K562 (cell line): ENCODE measurements around the gene FOXP4. TPM values are rescaled to one million over a fixed set of nuclear protein-coding genes. Genes with fewer than 3 reads are reported as not detected.
A peak's percentile ranks its signal among the peaks of the same experiment; 100 is the strongest.

Experiments used
- ATAC-seq: fragments of 200-7000 bp; cut with Tn5 transposase; 3 replicates; pipeline ENCODE4 v1.9.1; 2020; ENCODE audit warnings: moderate library complexity
- Bru-seq: library from RNA; stranded (reverse); fragments of 400-500 nt; gene quantifications from one replicate; lab custom pipeline; 2021; lab: Mats Ljungman, UMichigan
- BruChase-seq, 2 experiments: library from RNA; stranded (reverse); fragments of 400-500 nt; gene quantifications; one replicate each; lab custom pipeline; 2021; lab: Mats Ljungman, UMichigan
- BruUV-seq: library from RNA; stranded (reverse); fragments of 400-500 nt; replicated peaks from 2 replicates; lab custom pipeline; 2021; lab: Mats Ljungman, UMichigan
- CTCF ChIA-PET: fragments of 300-600 bp; formaldehyde crosslinking; extraction: SDS; loops from one replicate; lab custom pipeline; 2021; ENCODE audit warnings: low intra/inter-chr PET ratio; lab: Yijun Ruan, JAX
- POLR2A ChIA-PET: fragments of 300-600, 350-650 bp; sonication (Branson Sonifier 250); formaldehyde crosslinking; extraction: SDS; loops from one replicate; lab custom pipeline; 2021; ENCODE audit warnings: antibody characterized with exemption, inconsistent platforms; lab: Yijun Ruan, JAX
- DNase-seq, 4 experiments: peaks; one replicate each; pipeline versions ENCODE4 v3.0.0 to v3.0.0-alpha.2; 2011 to 2018; ENCODE audit warnings: low spot score in 3 of 4, mixed read lengths in 3 of 4; ENCODE audit errors: extremely low read depth in 1 of 4
- FAIRE-seq: peaks from 2 replicates; lab custom pipeline; 2011; peaks lifted over from hg19 to GRCh38; lab: Jason Lieb, UNC
- H2AFZ ChIP-seq: 2 replicates; pipeline ENCODE4 v1.6.0; 2011; ENCODE audit warnings: low read depth, low read length, control low read depth, inconsistent platforms
- H3K27ac ChIP-seq: fragments of 200-600 bp; 3 replicates; pipeline ENCODE4 v1.8.0; 2011; ENCODE audit warnings: low read depth, mild to moderate bottlenecking, control low read depth, inconsistent platforms, low read length, moderate library complexity, mixed read lengths; ENCODE audit errors: extremely low read depth
- H3K27me3 ChIP-seq, 2 experiments: fragments of 300-600 bp in 1 of 2; 2 replicates in 1 of 2; 3 replicates in 1 of 2; pipeline versions ENCODE4 v1.6.0 to v1.8.0; 2011; ENCODE audit warnings: inconsistent platforms in 2 of 2, low read length in 2 of 2, mild to moderate bottlenecking in 1 of 2, mixed read lengths in 1 of 2, moderate library complexity in 1 of 2; ENCODE audit not compliant: control insufficient read depth in 2 of 2, insufficient read depth in 2 of 2
- H3K36me3 ChIP-seq: fragments of 300-600 bp; 3 replicates; pipeline ENCODE4 v1.8.0; 2011; ENCODE audit warnings: mild to moderate bottlenecking, low read length, inconsistent platforms; ENCODE audit not compliant: control insufficient read depth, insufficient read depth
- H3K4me1 ChIP-seq, 2 experiments: fragments of 200-600 bp in 1 of 2; replicated peaks in 1 of 2; 2 replicates in 1 of 2; 3 replicates in 1 of 2; pipeline versions ENCODE4 v1.5.1 to v1.8.0; 2011; ENCODE audit warnings: inconsistent platforms in 2 of 2, low read length in 2 of 2, mild to moderate bottlenecking in 1 of 2, mixed read lengths in 1 of 2, moderate library complexity in 1 of 2; ENCODE audit not compliant: control insufficient read depth in 2 of 2, insufficient read depth in 2 of 2
- H3K4me2 ChIP-seq: 2 replicates; pipeline ENCODE4 v1.6.1; 2011; ENCODE audit warnings: low read length, control low read depth, inconsistent platforms, mixed read lengths; ENCODE audit not compliant: insufficient read depth
- H3K4me3 ChIP-seq: fragments of 200-600 bp; sonication (generic), shearing (Covaris generic); 2 replicates; pipeline ENCODE4 v1.5.1; 2016; ENCODE audit warnings: control low read depth, inconsistent platforms
- H3K79me2 ChIP-seq: fragments of 200-600 bp; 3 replicates; pipeline ENCODE4 v1.8.0; 2011; ENCODE audit warnings: low read length, inconsistent platforms; ENCODE audit not compliant: control insufficient read depth, insufficient read depth
- H3K9ac ChIP-seq, 2 experiments: 2 replicates each; pipeline versions ENCODE4 v1.6.0 to v1.6.1; 2011; ENCODE audit warnings: low read depth in 2 of 2, low read length in 2 of 2, control low read depth in 1 of 2, inconsistent platforms in 1 of 2, mild to moderate bottlenecking in 1 of 2, mixed read lengths in 1 of 2; ENCODE audit not compliant: insufficient read depth in 1 of 2
- H3K9me1 ChIP-seq: one replicate; pipeline ENCODE4 v1.6.0; 2011; ENCODE audit warnings: inconsistent platforms, mild to moderate bottlenecking, low read length, moderate library complexity; ENCODE audit not compliant: control insufficient read depth, insufficient read depth
- H3K9me3 ChIP-seq: replicated peaks from 2 replicates; pipeline ENCODE4 v1.5.1; 2011; ENCODE audit warnings: low read depth, low read length, inconsistent platforms; ENCODE audit not compliant: control insufficient read depth, insufficient read depth
- H4K20me1 ChIP-seq: replicated peaks from 2 replicates; pipeline ENCODE4 v1.6.1; 2011; ENCODE audit warnings: low read length, inconsistent platforms, mixed read lengths; ENCODE audit not compliant: control insufficient read depth, insufficient read depth
- ATF7 ChIP-seq: fragments of 450-650 bp; IDR thresholded peaks from 2 replicates; pipeline ENCODE4 v1.7.1; 2014; ENCODE audit warnings: mild to moderate bottlenecking, moderate library complexity
- CBX5 ChIP-seq: IDR thresholded peaks from 2 replicates; pipeline ENCODE4 v1.6.1; 2014; ENCODE audit warnings: low read depth, borderline replicate concordance
- FOXP4 ChIP-seq: sonication (generic); formaldehyde crosslinking; IDR thresholded peaks from 2 replicates; pipeline ENCODE4 v1.8.0; 2022; ENCODE audit warnings: mild to moderate bottlenecking, missing genetic modification reagents, borderline replicate concordance
- NR4A1 ChIP-seq, 2 experiments: fragments of 250-450 bp in 1 of 2; fragments of 450-650 bp in 1 of 2; sonication (Bioruptor Pico) in 1 of 2; IDR thresholded peaks; 2 replicates each; pipeline versions ENCODE4 v1.4.0 to v1.6.1; 2016 to 2020; ENCODE audit warnings: mild to moderate bottlenecking in 2 of 2, missing compliant biosample characterization in 1 of 2, missing genetic modification characterization in 1 of 2, moderate library complexity in 1 of 2
- SNRNP70 ChIP-seq: fragments of 200-400 bp; formaldehyde crosslinking; optimal IDR thresholded peaks from 2 replicates; pipeline ENCODE3; 2017; ENCODE audit warnings: low read depth, low read length
- TBL1XR1 ChIP-seq, 2 experiments: IDR thresholded peaks; 2 replicates each; pipeline ENCODE4 v1.6.1; 2012; ENCODE audit warnings: improper control_type of control experiment in 2 of 2, low read length in 2 of 2, mild to moderate bottlenecking in 1 of 2
- ZFP1 ChIP-seq: fragments of 450-650 bp; formaldehyde crosslinking; IDR thresholded peaks from 2 replicates; pipeline ENCODE4 v1.4.0; 2020; ENCODE audit warnings: mild to moderate bottlenecking, mixed read lengths
- WGBS: fragments of 100-300 bp; shearing (Covaris generic); methylation state at CpG from one replicate; pipeline ENCODE4 v1.1.6; 2016; ENCODE audit warnings: low coverage, mixed read lengths; ENCODE audit not compliant: insufficient coverage; ENCODE audit errors: missing lambda C conversion rate; 5-methylcytosine and 5-hydroxymethylcytosine counted together
- in situ Hi-C: fragments of 300-500 bp; cut with MboI; formaldehyde crosslinking; loops from 4 replicates; pipeline ENCODE4 v1.15.0; 2018; ENCODE audit warnings: inconsistent platforms, mixed read lengths
- intact Hi-C: fragments of 100-400 bp; cut with micrococcal nuclease; formaldehyde crosslinking; loops from 2 replicates; pipeline ENCODE4 v1.14.2; 2022
- long read RNA-seq, 3 experiments: library from polyadenylated mRNA in 2 of 3; library from RNA in 1 of 3; unstranded in 2 of 3; stranded (forward) in 1 of 3; transcript quantifications; one replicate each; pipeline ENCODE4 v2.0.0, GENCODE V29; 2019 to 2022
- polyA minus RNA-seq, 3 experiments: library from RNA; depleted of rRNA, polyadenylated mRNA; stranded (reverse); fragments of >200 nt; gene quantifications; 2 replicates each; pipeline ENCODE4 v1.2.3, GENCODE V29; 2011
- polyA plus RNA-seq, 8 experiments: library from polyadenylated mRNA; depleted of rRNA in 4 of 8; stranded (reverse) in 5 of 8; unstranded in 3 of 8; fragments of >200 nt; fragmentation: Nextera tagmentation in 2 of 8; fragmentation: Illumina TruSeq in 1 of 8; extraction: Ambion mirVana in 2 of 8; extraction: Trizol in 1 of 8; gene quantifications; 2 replicates each; pipeline versions ENCODE4 v1.2.1 to v1.2.3, GENCODE V29; 2011 to 2014; ENCODE audit warnings: inconsistent platforms in 1 of 8, missing spikeins in 1 of 8
- total RNA-seq, 7 experiments: library from RNA; depleted of rRNA in 6 of 7; stranded (reverse); fragments of >200 nt in 6 of 7; fragmentation: Illumina TruSeq in 2 of 7; extraction: Trizol in 2 of 7; gene quantifications; 2 replicates each; pipeline versions ENCODE4 v1.2.1 to v1.2.3, GENCODE V29; 2011 to 2021; ENCODE audit warnings: low replicate concordance in 1 of 7
- TF ChIP-seq, protein P1 (sequence below), 2 experiments: fragments of 200-800 bp in 1 of 2; sonication (Bioruptor generic) in 1 of 2; sonication (generic) in 1 of 2; formaldehyde crosslinking in 1 of 2; IDR thresholded peaks in 1 of 2; conservative IDR thresholded peaks in 1 of 2; 2 replicates each; pipeline versions ENCODE4 v1.5.0 to v1.6.1; 2016 to 2020; ENCODE audit warnings: missing compliant biosample characterization in 1 of 2, missing genetic modification characterization in 1 of 2, missing genetic modification reagents in 1 of 2

FOXP4 gene, protein sequence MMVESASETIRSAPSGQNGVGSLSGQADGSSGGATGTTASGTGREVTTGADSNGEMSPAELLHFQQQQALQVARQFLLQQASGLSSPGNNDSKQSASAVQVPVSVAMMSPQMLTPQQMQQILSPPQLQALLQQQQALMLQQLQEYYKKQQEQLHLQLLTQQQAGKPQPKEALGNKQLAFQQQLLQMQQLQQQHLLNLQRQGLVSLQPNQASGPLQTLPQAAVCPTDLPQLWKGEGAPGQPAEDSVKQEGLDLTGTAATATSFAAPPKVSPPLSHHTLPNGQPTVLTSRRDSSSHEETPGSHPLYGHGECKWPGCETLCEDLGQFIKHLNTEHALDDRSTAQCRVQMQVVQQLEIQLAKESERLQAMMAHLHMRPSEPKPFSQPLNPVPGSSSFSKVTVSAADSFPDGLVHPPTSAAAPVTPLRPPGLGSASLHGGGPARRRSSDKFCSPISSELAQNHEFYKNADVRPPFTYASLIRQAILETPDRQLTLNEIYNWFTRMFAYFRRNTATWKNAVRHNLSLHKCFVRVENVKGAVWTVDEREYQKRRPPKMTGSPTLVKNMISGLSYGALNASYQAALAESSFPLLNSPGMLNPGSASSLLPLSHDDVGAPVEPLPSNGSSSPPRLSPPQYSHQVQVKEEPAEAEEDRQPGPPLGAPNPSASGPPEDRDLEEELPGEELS
- total RNA-seq (2011; cell fraction: chromatin; rRNA removed; ENCODE audit: low replicate concordance): 5.5 and 10.3 TPM in 2 replicates
- 4.9 and 8.2 TPM in 2 replicates for total RNA-seq (2011; cell fraction: nucleolus; rRNA removed)
- total RNA-seq (2011; cell fraction: nucleoplasm; rRNA removed): 5.6 and 10.2 TPM in 2 replicates
- total RNA-seq (2014; rRNA removed) (3.4 and 5.9 TPM in 2 replicates), total RNA-seq (2014; rRNA removed; fragmentation: Illumina TruSeq; extraction: Trizol) (0.70 and 1.1 TPM in 2 replicates), total RNA-seq (2015; rRNA removed; fragmentation: Illumina TruSeq; extraction: Trizol) (2.3 TPM in 2 replicates), total RNA-seq (2021) (26.7 and 29.4 TPM in 2 replicates), polyA plus RNA-seq (2011; rRNA removed) (1.2 and 2.9 TPM in 2 replicates), polyA plus RNA-seq (2014; fragmentation: Illumina TruSeq; extraction: Trizol) (5.9 and 13.8 TPM in 2 replicates), polyA plus RNA-seq (2014; fragmentation: Nextera tagmentation; extraction: Ambion mirVana) (under 1 TPM; 0.11 TPM), polyA plus RNA-seq (2014; rRNA removed) (6.7 and 7.4 TPM in 2 replicates), polyA minus RNA-seq (2011; rRNA and poly(A)+ RNA removed) (0.87 and 1.4 TPM in 2 replicates), Bru-seq, nascent RNA (percentile 69 among the genes with signal in this experiment), BruChase-seq, experiment 1, labeled RNA remaining after a 2-hour chase (percentile 67 among the genes with signal in this experiment), BruChase-seq, experiment 2, labeled RNA remaining after a 6-hour chase (percentile 65 among the genes with signal in this experiment)
- 1.5 and 3.9 TPM in 2 replicates for polyA plus RNA-seq (2011; cell fraction: cytosol; rRNA removed)
- polyA plus RNA-seq (2011; cell fraction: nucleus; rRNA removed): 4.4 and 9.6 TPM in 2 replicates
- polyA plus RNA-seq (2012): 17.6 and 30.3 TPM in 2 replicates
- polyA minus RNA-seq (2011; cell fraction: cytosol; rRNA and poly(A)+ RNA removed): 7.2 and 14.0 TPM in 2 replicates
- polyA minus RNA-seq (2011; cell fraction: nucleus; rRNA and poly(A)+ RNA removed): 2.9 and 4.7 TPM in 2 replicates
- long read RNA-seq, experiment 1, partial matches to known transcripts: 5 of 21 reads
- long read RNA-seq, experiment 1, other reads (novel, unspliced or antisense): 16 of 21 reads
- long read RNA-seq, experiment 2, full-length matches to known transcripts: 8 of 38 reads
- long read RNA-seq, experiment 2, partial matches to known transcripts: 18 of 38 reads
- long read RNA-seq, experiment 2, other reads (novel, unspliced or antisense): 12 of 38 reads
- long read RNA-seq, experiment 3, partial matches to known transcripts: 0 of 1 reads
- long read RNA-seq, experiment 3, other reads (novel, unspliced or antisense): 1 of 1 reads

DNA sequence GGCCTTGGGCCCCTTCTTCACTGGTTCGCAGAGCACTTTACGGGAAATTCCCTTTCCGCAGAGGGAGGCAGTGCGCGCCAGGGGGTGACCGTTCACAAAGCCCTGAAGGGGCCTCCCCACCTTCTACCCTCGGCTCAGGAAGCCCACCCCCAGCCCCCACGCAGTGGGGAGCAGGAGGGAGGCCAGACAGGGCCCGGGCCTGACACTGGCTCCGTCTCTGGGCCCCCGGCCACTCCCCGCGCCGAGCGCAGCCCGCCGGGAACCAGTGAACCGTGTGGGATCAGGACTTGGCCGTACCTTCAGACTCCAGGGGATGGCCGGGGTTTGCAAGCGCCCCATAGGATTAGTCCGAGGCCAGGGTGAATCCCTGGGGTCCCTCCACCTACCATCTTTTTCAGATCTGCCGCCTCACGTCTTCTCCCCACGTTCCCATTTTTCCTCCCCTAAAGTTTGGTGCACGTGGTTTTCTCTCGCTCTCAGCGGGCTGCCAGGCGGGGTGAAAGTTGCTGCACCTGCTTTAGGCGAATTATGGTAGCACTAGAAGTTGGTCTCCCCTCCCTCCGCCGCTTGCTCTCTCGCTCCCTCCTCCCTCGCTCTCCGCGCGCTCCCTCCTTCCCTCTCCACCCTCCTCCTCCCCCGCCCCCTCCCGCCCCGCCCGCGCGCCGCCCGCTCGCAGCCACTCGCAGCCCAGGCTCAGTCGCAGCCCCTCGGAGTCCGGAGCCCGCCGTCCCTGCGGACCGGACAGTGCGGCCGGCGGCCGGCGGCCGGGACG is at the start of gene FOXP4:
Gene FOXP4, plus strand, starts transcription at position 679 of the 772 bp plus-strand sequence. CDS start 19,380 bp downstream, outside the sequence.
- peaks cover 8% of the 10 kb centered on the region; the same call in 1 of the 2 replicates for H4K20me1 ChIP-seq
- BruUV-seq: TSS peak; percentile 65
- ATAC-seq: peak; percentile 86
- H3K4me2 ChIP-seq: peak within 1 kb of the TSS; percentile 93
- peaks cover 28 to 36% of the 10 kb centered on the region in 2 experiments for H3K4me1 ChIP-seq
- H3K9ac ChIP-seq: peak within 1 kb of the TSS; percentile 83 to 97
- WGBS: under 1% methylated on average over 44 of the region's 61 CpGs
- H3K27me3 ChIP-seq: no peaks in the 10 kb centered on the region
- FAIRE-seq: peak; percentile 96
- no peaks in the 10 kb centered on the region for H3K9me1 ChIP-seq
- peak within 1 kb of the TSS; percentile 68 for H3K4me3 ChIP-seq
- in situ Hi-C loops: no loop called here
- H3K27ac ChIP-seq: peak within 1 kb of the TSS; percentile 77
- intact Hi-C loops: loop anchor here (1.0 to 2.0 kb wide), 2 partner anchors 32 to 47 kb away; no protein-coding TSS in a partner anchor
- H3K79me2 ChIP-seq: peaks cover 29% of the 10 kb centered on the region
- CTCF ChIA-PET: interaction anchor here (0.9 kb wide), 1 partner anchor 46 kb away, joined by 3 read pairs; no protein-coding TSS in a partner anchor
- H3K36me3 ChIP-seq: peaks cover 7% of the 10 kb centered on the region; the same call in 2 of the 3 replicates
- H2AFZ ChIP-seq: peak within 1 kb of the TSS; percentile 93
- DNase-seq: peak; percentile 87 to 97 (median 92)
- POLR2A ChIA-PET: no interaction called here
- no peaks in the 10 kb centered on the region for H3K9me3 ChIP-seq
- peak; percentile 66 for TF ChIP-seq ATF7
- TF ChIP-seq, protein P1, sequence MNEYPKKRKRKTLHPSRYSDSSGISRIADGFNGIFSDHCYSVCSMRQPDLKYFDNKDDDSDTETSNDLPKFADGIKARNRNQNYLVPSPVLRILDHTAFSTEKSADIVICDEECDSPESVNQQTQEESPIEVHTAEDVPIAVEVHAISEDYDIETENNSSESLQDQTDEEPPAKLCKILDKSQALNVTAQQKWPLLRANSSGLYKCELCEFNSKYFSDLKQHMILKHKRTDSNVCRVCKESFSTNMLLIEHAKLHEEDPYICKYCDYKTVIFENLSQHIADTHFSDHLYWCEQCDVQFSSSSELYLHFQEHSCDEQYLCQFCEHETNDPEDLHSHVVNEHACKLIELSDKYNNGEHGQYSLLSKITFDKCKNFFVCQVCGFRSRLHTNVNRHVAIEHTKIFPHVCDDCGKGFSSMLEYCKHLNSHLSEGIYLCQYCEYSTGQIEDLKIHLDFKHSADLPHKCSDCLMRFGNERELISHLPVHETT (CRISPR knock-in tag; conservative IDR thresholded peaks at IDR 0.05 in 1 of 2, IDR thresholded peaks at IDR 0.05 in 1 of 2): peak in 1 of 2 experiments; percentile 3; a peak in 1 of 4 replicates
- no peak for TF ChIP-seq TBL1XR1 (IDR thresholded peaks at IDR 0.05; ENCODE audit: low read length in 2 of 2)
- no peak for TF ChIP-seq ZFP1 (CRISPR knock-in tag)
- TF ChIP-seq FOXP4: 0 out of 2 replicates have a peak, but pooled peaks have one; percentile 83
- no peak for TF ChIP-seq SNRNP70
- no peak for TF ChIP-seq NR4A1 (CRISPR knock-in tag; IDR thresholded peaks at IDR 0.05)
- TF ChIP-seq NR4A1 (tag; IDR thresholded peaks at IDR 0.05): 0 out of 2 replicates have a peak, but pooled peaks have one; percentile 33
- 0 out of 2 replicates have a peak, but pooled peaks have one; percentile 10 for TF ChIP-seq CBX5
